H9 (cell line): ENCODE results near the gene MYLK. TPM values are rescaled to one million over a fixed set of nuclear protein-coding genes. Genes with fewer than 3 reads are reported as not detected.

Experiments used
- DNase-seq: peaks from one replicate; pipeline ENCODE4 v3.0.0-alpha.2; 2017
- H2AFZ ChIP-seq: one replicate; pipeline ENCODE4 v1.6.1; 2013; ENCODE audit warnings: mild to moderate bottlenecking, low read length, control low read depth, moderate library complexity
- H2AK5ac ChIP-seq: 2 replicates; pipeline ENCODE4 v1.6.1; 2013; ENCODE audit warnings: low read length, control low read depth, mixed read lengths; ENCODE audit not compliant: insufficient read length
- H2BK120ac ChIP-seq: one replicate; pipeline ENCODE4 v1.6.1; 2013; ENCODE audit warnings: low read depth, mild to moderate bottlenecking, low read length, control low read depth, inconsistent platforms; ENCODE audit not compliant: poor library complexity, severe bottlenecking
- H2BK12ac ChIP-seq: 2 replicates; pipeline ENCODE4 v1.6.1; 2013; ENCODE audit warnings: low read length, control low read depth, mixed read lengths, low read depth; ENCODE audit not compliant: insufficient read length
- H2BK15ac ChIP-seq: 2 replicates; pipeline ENCODE4 v1.6.1; 2013; ENCODE audit warnings: low read depth, low read length, control low read depth
- H2BK20ac ChIP-seq: one replicate; pipeline ENCODE4 v1.6.1; 2013; ENCODE audit warnings: low read depth, mild to moderate bottlenecking, low read length, control low read depth, inconsistent platforms; ENCODE audit not compliant: poor library complexity, severe bottlenecking
- H2BK5ac ChIP-seq: 2 replicates; pipeline ENCODE4 v1.6.1; 2013; ENCODE audit warnings: low read length, control low read depth, mixed read lengths; ENCODE audit not compliant: insufficient read length
- H3K14ac ChIP-seq: 2 replicates; pipeline ENCODE4 v1.6.1; 2013; ENCODE audit warnings: low read length, control low read depth; ENCODE audit not compliant: insufficient read depth
- H3K18ac ChIP-seq: 2 replicates; pipeline ENCODE4 v1.6.1; 2013; ENCODE audit warnings: low read depth, mild to moderate bottlenecking, mixed read lengths, low read length, control low read depth; ENCODE audit not compliant: insufficient read length
- H3K23ac ChIP-seq: 2 replicates; pipeline ENCODE4 v1.6.1; 2013; ENCODE audit warnings: low read length, control low read depth, mixed read lengths, low read depth; ENCODE audit not compliant: insufficient read length
- H3K23me2 ChIP-seq: 2 replicates; pipeline ENCODE4 v1.6.1; 2013; ENCODE audit warnings: low read depth, mild to moderate bottlenecking, mixed read lengths, low read length, control low read depth; ENCODE audit not compliant: insufficient read length, poor library complexity, severe bottlenecking
- H3K27ac ChIP-seq: 2 replicates; pipeline ENCODE4 v1.5.1; 2013; ENCODE audit warnings: low read length, control low read depth, mixed read lengths, low read depth; ENCODE audit not compliant: insufficient read length
- H3K27me3 ChIP-seq: 2 replicates; pipeline ENCODE4 v1.6.1; 2013; ENCODE audit warnings: low read length, control low read depth, inconsistent platforms; ENCODE audit not compliant: insufficient read depth
- H3K4ac ChIP-seq: 2 replicates; pipeline ENCODE4 v1.6.1; 2013; ENCODE audit warnings: low read depth, mild to moderate bottlenecking, control low read depth, inconsistent platforms, low read length, moderate library complexity
- H3K4me1 ChIP-seq: 2 replicates; pipeline ENCODE4 v1.6.1; 2013; ENCODE audit warnings: low read length, control low read depth, inconsistent platforms; ENCODE audit not compliant: insufficient read depth
- H3K4me2 ChIP-seq: 2 replicates; pipeline ENCODE4 v1.6.1; 2013; ENCODE audit warnings: low read length, control low read depth, mixed read lengths; ENCODE audit not compliant: insufficient read length, insufficient read depth
- H3K56ac ChIP-seq: 2 replicates; pipeline ENCODE4 v1.6.1; 2013; ENCODE audit warnings: low read depth, mild to moderate bottlenecking, mixed read lengths, low read length, control low read depth; ENCODE audit not compliant: insufficient read length
- H3K79me1 ChIP-seq: 2 replicates; pipeline ENCODE4 v1.6.1; 2013; ENCODE audit warnings: low read depth, mild to moderate bottlenecking, moderate library complexity, low read length, control low read depth, inconsistent platforms; ENCODE audit not compliant: insufficient read depth, poor library complexity, severe bottlenecking
- H3K79me2 ChIP-seq: 2 replicates; pipeline ENCODE4 v1.6.1; 2013; ENCODE audit warnings: low read length, control low read depth, inconsistent platforms; ENCODE audit not compliant: insufficient read depth
- H3K9ac ChIP-seq: 2 replicates; pipeline ENCODE4 v1.6.1; 2013; ENCODE audit warnings: low read length, control low read depth, mixed read lengths; ENCODE audit not compliant: insufficient read length; ENCODE audit errors: extremely low read depth
- H3K9me3 ChIP-seq: one replicate; pipeline ENCODE4 v1.6.1; 2013; ENCODE audit warnings: low read depth, low read length, inconsistent platforms; ENCODE audit not compliant: control insufficient read depth
- H3T11ph ChIP-seq: one replicate; pipeline ENCODE4 v1.6.1; 2013; ENCODE audit warnings: mild to moderate bottlenecking, low read length, control low read depth, inconsistent platforms
- H4K20me1 ChIP-seq: one replicate; pipeline ENCODE4 v1.6.1; 2013; ENCODE audit not compliant: control insufficient read depth, insufficient read length, insufficient read depth
- H4K5ac ChIP-seq: 2 replicates; pipeline ENCODE4 v1.6.1; 2013; ENCODE audit warnings: low read depth, mild to moderate bottlenecking, mixed read lengths, low read length, control low read depth; ENCODE audit not compliant: insufficient read length
- H4K8ac ChIP-seq: replicated peaks from 2 replicates; pipeline ENCODE4 v1.6.1; 2013; ENCODE audit warnings: low read length, control low read depth, mixed read lengths, low read depth; ENCODE audit not compliant: insufficient read length
- H4K91ac ChIP-seq: 2 replicates; pipeline ENCODE4 v1.6.1; 2013; ENCODE audit warnings: low read depth, mild to moderate bottlenecking, moderate library complexity, mixed read lengths, low read length, control low read depth; ENCODE audit not compliant: insufficient read length
- H3K27ac Mint-ChIP-seq, 3 experiments: 2 replicates in 2 of 3; 3 replicates in 1 of 3; pipeline ENCODE4 v1.8.0; 2020 to 2021; ENCODE audit warnings: mixed read lengths in 3 of 3, mild to moderate bottlenecking in 1 of 3, moderate library complexity in 1 of 3
- H3K27me3 Mint-ChIP-seq: 2 replicates; pipeline ENCODE4 v1.8.0; 2021; ENCODE audit warnings: low read depth, mild to moderate bottlenecking, moderate library complexity, mixed read lengths
- H3K36me3 Mint-ChIP-seq, 3 experiments: 2 replicates in 2 of 3; 3 replicates in 1 of 3; pipeline ENCODE4 v1.8.0; 2020 to 2021; ENCODE audit warnings: low read depth in 3 of 3, mixed read lengths in 3 of 3; ENCODE audit not compliant: insufficient read depth in 1 of 3
- H3K4me1 Mint-ChIP-seq, 2 experiments: 2 replicates each; pipeline ENCODE4 v1.8.0; 2020; ENCODE audit warnings: mixed read lengths in 2 of 2
- H3K4me3 Mint-ChIP-seq, 2 experiments: 2 replicates in 1 of 2; 3 replicates in 1 of 2; pipeline ENCODE4 v1.8.0; 2020 to 2021; ENCODE audit warnings: mild to moderate bottlenecking in 2 of 2, mixed read lengths in 2 of 2, moderate library complexity in 1 of 2
- H3K9me3 Mint-ChIP-seq, 2 experiments: 2 replicates in 1 of 2; 3 replicates in 1 of 2; pipeline ENCODE4 v1.8.0; 2020; ENCODE audit warnings: mild to moderate bottlenecking in 2 of 2, mixed read lengths in 2 of 2, moderate library complexity in 1 of 2
- WGBS: extraction: QIAGEN DNeasy Blood & Tissue Kit; methylation state at CpG from one replicate; pipeline ENCODE4 v1.1.7; 2013; ENCODE audit warnings: missing lambda C conversion rate, low lambda C conversion rate, mixed read lengths; ENCODE audit not compliant: insufficient read length; ENCODE audit errors: extremely low coverage; 5-methylcytosine and 5-hydroxymethylcytosine counted together
- total RNA-seq: library from RNA; stranded (reverse); gene quantifications from 2 replicates; pipeline ENCODE4 v1.2.1, GENCODE V29; 2021
- TF ChIP-seq, protein P1 (sequence below): fragments of 200-600 bp; sonication (generic); conservative IDR thresholded peaks from 3 replicates; pipeline ENCODE4 v1.8.0; 2021; ENCODE audit warnings: antibody characterized with exemption, mild to moderate bottlenecking

The MYLK gene
- total RNA-seq, 1 experiment from 2014 or later = 10.1 TPM

GRCh38 chr3:123648696-123649405 lies 235.3 kb downstream of the MYLK start:
- Histone ChIP-seq H3K4me1 (no peaks in the 10 kb centered on the region; the same call in 1 of the 2 replicates), H4K91ac (no peak overlapping the region), H3K4ac (no peak overlapping the region)

More at GRCh38 chr3:123648696-123649405, 235.3 kb downstream of the MYLK start:
- no peaks in the 10 kb centered on the region for H3K79me2 ChIP-seq
- Mint-ChIP-seq H3K36me3 (no peaks in the 10 kb centered on the region), H3K4me1 (peaks cover 15 to 18% of the 10 kb centered on the region in 2 experiments), H3K9me3 (no peaks in the 10 kb centered on the region), H3K27ac (no peak overlapping the region; a peak in 1 of 7 replicates), H3K4me3 (no peak overlapping the region), H3K27me3 (no peaks in the 10 kb centered on the region)
- no peak overlapping the region for H3K4me2 ChIP-seq
- H3K56ac ChIP-seq = no peak overlapping the region
- H3K27ac ChIP-seq = no peak overlapping the region
- no peak overlapping the region for H4K5ac ChIP-seq
- no peak overlapping the region for H2BK120ac ChIP-seq
- H3K9ac ChIP-seq = no peak overlapping the region
- H2BK15ac ChIP-seq = no peak overlapping the region
- no peak overlapping the region for H3K18ac ChIP-seq
- H4K20me1 ChIP-seq = no peaks in the 10 kb centered on the region
- no peak for DNase-seq
- H2BK20ac ChIP-seq = no peak overlapping the region
- H2BK12ac ChIP-seq = no peak overlapping the region
- H2BK5ac ChIP-seq = no peak overlapping the region
- no peaks in the 10 kb centered on the region for H3K27me3 ChIP-seq
- no peak overlapping the region for H3T11ph ChIP-seq
- no peak overlapping the region for H3K23ac ChIP-seq
- no CpG with 5 or more reads among the region's 10 CpGs for WGBS
- no peaks in the 10 kb centered on the region for H3K23me2 ChIP-seq
- no peak overlapping the region for H4K8ac ChIP-seq
- no peak overlapping the region for H2AFZ ChIP-seq
- no peaks in the 10 kb centered on the region for H3K9me3 ChIP-seq
- no peaks in the 10 kb centered on the region for H3K79me1 ChIP-seq
- H3K14ac ChIP-seq = no peak overlapping the region
- H2AK5ac ChIP-seq = no peak overlapping the region
- TF ChIP-seq, protein P1, sequence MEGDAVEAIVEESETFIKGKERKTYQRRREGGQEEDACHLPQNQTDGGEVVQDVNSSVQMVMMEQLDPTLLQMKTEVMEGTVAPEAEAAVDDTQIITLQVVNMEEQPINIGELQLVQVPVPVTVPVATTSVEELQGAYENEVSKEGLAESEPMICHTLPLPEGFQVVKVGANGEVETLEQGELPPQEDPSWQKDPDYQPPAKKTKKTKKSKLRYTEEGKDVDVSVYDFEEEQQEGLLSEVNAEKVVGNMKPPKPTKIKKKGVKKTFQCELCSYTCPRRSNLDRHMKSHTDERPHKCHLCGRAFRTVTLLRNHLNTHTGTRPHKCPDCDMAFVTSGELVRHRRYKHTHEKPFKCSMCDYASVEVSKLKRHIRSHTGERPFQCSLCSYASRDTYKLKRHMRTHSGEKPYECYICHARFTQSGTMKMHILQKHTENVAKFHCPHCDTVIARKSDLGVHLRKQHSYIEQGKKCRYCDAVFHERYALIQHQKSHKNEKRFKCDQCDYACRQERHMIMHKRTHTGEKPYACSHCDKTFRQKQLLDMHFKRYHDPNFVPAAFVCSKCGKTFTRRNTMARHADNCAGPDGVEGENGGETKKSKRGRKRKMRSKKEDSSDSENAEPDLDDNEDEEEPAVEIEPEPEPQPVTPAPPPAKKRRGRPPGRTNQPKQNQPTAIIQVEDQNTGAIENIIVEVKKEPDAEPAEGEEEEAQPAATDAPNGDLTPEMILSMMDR = no peak
